WERI-Rb-1 (cell line): ENCODE data around the gene SLC2A2.

Experiments used
- DNase-seq: peaks from one replicate; pipeline ENCODE4 v3.0.0-alpha.2; 2020
- H3K27ac ChIP-seq: fragments of 250-450 bp; sonication (Bioruptor Pico); 2 replicates; pipeline ENCODE4 v1.5.1; 2020; ENCODE audit warnings: mild to moderate bottlenecking, moderate library complexity
- H3K27me3 ChIP-seq: fragments of 250-450 bp; sonication (Bioruptor Pico); 2 replicates; pipeline ENCODE4 v1.5.1; 2021; ENCODE audit warnings: mild to moderate bottlenecking, low read depth, moderate library complexity; ENCODE audit not compliant: insufficient read depth, severe bottlenecking
- H3K36me3 ChIP-seq: fragments of 250-450 bp; sonication (Bioruptor Pico); 2 replicates; pipeline ENCODE4 v1.5.1; 2020; ENCODE audit warnings: mild to moderate bottlenecking, moderate library complexity
- H3K4me3 ChIP-seq: 2 replicates; pipeline ENCODE4 v1.5.1; 2011; ENCODE audit warnings: low read depth, mild to moderate bottlenecking, control low read depth, low read length
- H3K9me3 ChIP-seq: fragments of 250-450 bp; sonication (Bioruptor Pico); 2 replicates; pipeline ENCODE4 v1.5.1; 2021; ENCODE audit warnings: mild to moderate bottlenecking, moderate library complexity; ENCODE audit not compliant: severe bottlenecking
- TF ChIP-seq, protein P1 (sequence below): IDR thresholded peaks from 2 replicates; pipeline ENCODE4 v1.5.1; 2011; ENCODE audit warnings: low read depth, mild to moderate bottlenecking, control low read depth, inconsistent platforms, low read length

SLC2A2 gene

DNA sequence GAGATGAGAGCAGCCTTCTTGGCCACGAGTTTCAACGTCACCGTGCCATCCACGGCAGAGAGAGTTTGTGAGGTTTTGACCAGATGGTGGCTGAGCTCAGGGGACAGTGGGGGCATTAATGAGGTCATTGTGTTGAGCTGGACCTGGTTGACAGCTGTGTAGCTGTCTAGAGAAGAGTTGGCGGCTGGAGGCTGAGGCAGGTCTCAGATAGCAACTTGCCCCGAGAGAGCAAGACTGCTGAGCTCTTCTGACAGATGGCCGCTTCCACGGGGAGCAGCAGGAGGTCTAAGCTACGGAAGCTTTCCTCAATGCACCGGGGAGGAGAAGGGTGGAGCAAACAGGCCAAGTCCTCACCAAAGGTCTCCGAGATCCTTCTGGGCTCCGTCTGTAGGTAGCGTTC, 73.3 kb downstream of the SLC2A2 start:
- TF ChIP-seq, protein P1, sequence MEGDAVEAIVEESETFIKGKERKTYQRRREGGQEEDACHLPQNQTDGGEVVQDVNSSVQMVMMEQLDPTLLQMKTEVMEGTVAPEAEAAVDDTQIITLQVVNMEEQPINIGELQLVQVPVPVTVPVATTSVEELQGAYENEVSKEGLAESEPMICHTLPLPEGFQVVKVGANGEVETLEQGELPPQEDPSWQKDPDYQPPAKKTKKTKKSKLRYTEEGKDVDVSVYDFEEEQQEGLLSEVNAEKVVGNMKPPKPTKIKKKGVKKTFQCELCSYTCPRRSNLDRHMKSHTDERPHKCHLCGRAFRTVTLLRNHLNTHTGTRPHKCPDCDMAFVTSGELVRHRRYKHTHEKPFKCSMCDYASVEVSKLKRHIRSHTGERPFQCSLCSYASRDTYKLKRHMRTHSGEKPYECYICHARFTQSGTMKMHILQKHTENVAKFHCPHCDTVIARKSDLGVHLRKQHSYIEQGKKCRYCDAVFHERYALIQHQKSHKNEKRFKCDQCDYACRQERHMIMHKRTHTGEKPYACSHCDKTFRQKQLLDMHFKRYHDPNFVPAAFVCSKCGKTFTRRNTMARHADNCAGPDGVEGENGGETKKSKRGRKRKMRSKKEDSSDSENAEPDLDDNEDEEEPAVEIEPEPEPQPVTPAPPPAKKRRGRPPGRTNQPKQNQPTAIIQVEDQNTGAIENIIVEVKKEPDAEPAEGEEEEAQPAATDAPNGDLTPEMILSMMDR, result no peak

DNA sequence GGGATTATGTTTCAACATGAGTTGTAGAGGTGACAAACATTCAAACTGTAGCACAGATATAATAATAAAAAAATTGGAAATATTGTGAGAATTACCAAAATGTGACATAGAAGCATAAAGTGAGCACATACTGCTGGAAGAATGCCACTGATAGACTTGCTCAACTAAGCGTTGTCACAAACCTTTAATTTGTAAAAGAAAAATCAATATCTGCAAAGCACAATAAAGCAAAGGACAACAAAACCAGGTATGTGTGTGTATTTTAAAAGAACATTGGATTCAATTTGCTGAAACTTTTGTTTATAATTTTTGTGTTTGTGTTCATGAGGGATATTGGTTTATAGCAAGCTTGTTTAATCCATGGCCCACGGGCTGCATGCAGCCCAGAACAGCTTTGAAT, 77.3 kb downstream of the SLC2A2 start:
- TF ChIP-seq, protein P1, result no peak
- H3K27ac ChIP-seq, result no peak overlapping the region
- H3K27me3 ChIP-seq, result no peaks in the 10 kb centered on the region
- DNase-seq, result no peak
- peaks cover 8% of the 10 kb centered on the region for H3K9me3 ChIP-seq
- H3K36me3 ChIP-seq, result no peaks in the 10 kb centered on the region
- no peak overlapping the region for H3K4me3 ChIP-seq

More for the DNA sequence above, 73.3 kb downstream of the SLC2A2 start:
- peak; percentile 95 for DNase-seq
- no peaks in the 10 kb centered on the region for H3K9me3 ChIP-seq
- peak overlapping the region; percentile 93 for H3K27ac ChIP-seq
- H3K4me3 ChIP-seq, result peak overlapping the region; percentile 49
- no peaks in the 10 kb centered on the region for H3K36me3 ChIP-seq
- no peaks in the 10 kb centered on the region for H3K27me3 ChIP-seq

DNA sequence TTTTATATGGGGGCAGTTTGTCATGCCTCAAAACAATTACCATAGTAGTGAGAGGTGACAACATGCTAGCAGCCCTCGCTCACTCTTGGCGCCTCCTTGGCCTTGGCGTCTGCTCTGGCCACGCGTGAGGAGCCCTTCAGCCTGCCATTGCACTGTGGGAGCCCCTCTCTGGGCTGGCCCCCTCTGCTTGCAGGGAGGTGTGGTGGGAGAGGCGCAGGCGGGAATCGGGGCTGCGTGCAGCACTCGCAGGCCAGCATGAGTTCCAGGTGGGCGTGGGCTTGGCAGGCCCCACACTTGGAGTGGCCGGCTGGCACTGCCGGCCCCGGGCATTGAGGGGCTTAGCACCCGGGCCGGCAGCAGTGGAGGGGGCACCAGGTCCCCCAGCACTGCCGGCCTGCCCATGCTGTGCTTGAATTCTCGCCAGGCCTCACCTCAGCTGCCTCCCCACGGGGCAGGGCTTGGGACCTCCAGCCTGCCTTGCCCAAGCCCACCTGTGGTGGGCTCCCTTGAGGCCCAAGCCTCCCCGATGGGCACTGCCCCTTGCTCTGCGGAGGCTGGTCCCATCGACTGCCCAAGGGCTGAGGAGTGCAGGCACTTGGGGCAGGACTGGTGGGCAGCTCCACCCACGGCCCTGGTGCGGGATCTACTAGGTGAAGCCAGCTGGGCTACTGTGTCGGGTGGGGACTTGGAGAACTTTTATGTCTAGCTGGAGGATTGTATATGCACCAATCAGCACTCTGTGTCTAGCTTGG, 79.3 kb downstream of the SLC2A2 start:
- no peaks in the 10 kb centered on the region for H3K27me3 ChIP-seq
- H3K9me3 ChIP-seq, result peaks cover 8% of the 10 kb centered on the region
- no peak overlapping the region for H3K27ac ChIP-seq
- no peaks in the 10 kb centered on the region for H3K36me3 ChIP-seq
- TF ChIP-seq, protein P1, result no peak
- H3K4me3 ChIP-seq, result no peak overlapping the region
- no peak for DNase-seq
